Thyroid gland (tissue), 4 donors: Measurements from ENCODE around the gene IKZF1.

Source experiments
- POLR2A ChIP-seq, 2 donors: fragments of 450-650 bp; IDR thresholded peaks; one replicate each; pipeline ENCODE4 v1.6.1; 2017; ENCODE audit warnings: antibody characterized with exemption in 2 of 2, mild to moderate bottlenecking in 2 of 2, moderate library complexity in 1 of 2
- TF ChIP-seq, protein P1 (sequence below), 6 experiments: fragments of 200-600 bp in 3 of 6; fragments of 450-650 bp in 3 of 6; sonication (generic) in 3 of 6; IDR thresholded peaks; one replicate each; pipeline ENCODE4 v1.5.1; 2016 to 2019; ENCODE audit warnings: antibody characterized with exemption in 6 of 6, mild to moderate bottlenecking in 2 of 6, inconsistent platforms in 1 of 6, moderate library complexity in 1 of 6

GRCh38 chr7:50287129-50287528 is 17.4 kb upstream of the IKZF1 start:
- TF ChIP-seq, protein P1, sequence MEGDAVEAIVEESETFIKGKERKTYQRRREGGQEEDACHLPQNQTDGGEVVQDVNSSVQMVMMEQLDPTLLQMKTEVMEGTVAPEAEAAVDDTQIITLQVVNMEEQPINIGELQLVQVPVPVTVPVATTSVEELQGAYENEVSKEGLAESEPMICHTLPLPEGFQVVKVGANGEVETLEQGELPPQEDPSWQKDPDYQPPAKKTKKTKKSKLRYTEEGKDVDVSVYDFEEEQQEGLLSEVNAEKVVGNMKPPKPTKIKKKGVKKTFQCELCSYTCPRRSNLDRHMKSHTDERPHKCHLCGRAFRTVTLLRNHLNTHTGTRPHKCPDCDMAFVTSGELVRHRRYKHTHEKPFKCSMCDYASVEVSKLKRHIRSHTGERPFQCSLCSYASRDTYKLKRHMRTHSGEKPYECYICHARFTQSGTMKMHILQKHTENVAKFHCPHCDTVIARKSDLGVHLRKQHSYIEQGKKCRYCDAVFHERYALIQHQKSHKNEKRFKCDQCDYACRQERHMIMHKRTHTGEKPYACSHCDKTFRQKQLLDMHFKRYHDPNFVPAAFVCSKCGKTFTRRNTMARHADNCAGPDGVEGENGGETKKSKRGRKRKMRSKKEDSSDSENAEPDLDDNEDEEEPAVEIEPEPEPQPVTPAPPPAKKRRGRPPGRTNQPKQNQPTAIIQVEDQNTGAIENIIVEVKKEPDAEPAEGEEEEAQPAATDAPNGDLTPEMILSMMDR (IDR thresholded peaks at IDR 0.05) = no peak
- no peak for TF ChIP-seq POLR2A (IDR thresholded peaks at IDR 0.05)
